WERI-Rb-1 (cell line): ENCODE data around the gene RGS6.

ENCODE experiments used
- DNase-seq: peaks from one replicate; pipeline ENCODE4 v3.0.0-alpha.2; 2020
- H3K27ac ChIP-seq: fragments of 250-450 bp; sonication (Bioruptor Pico); 2 replicates; pipeline ENCODE4 v1.5.1; 2020; ENCODE audit warnings: mild to moderate bottlenecking, moderate library complexity
- H3K27me3 ChIP-seq: fragments of 250-450 bp; sonication (Bioruptor Pico); 2 replicates; pipeline ENCODE4 v1.5.1; 2021; ENCODE audit warnings: mild to moderate bottlenecking, low read depth, moderate library complexity; ENCODE audit not compliant: insufficient read depth, severe bottlenecking
- H3K36me3 ChIP-seq: fragments of 250-450 bp; sonication (Bioruptor Pico); 2 replicates; pipeline ENCODE4 v1.5.1; 2020; ENCODE audit warnings: mild to moderate bottlenecking, moderate library complexity
- H3K4me3 ChIP-seq: 2 replicates; pipeline ENCODE4 v1.5.1; 2011; ENCODE audit warnings: low read depth, mild to moderate bottlenecking, control low read depth, low read length
- H3K9me3 ChIP-seq: fragments of 250-450 bp; sonication (Bioruptor Pico); 2 replicates; pipeline ENCODE4 v1.5.1; 2021; ENCODE audit warnings: mild to moderate bottlenecking, moderate library complexity; ENCODE audit not compliant: severe bottlenecking
- TF ChIP-seq, protein P1 (sequence below): IDR thresholded peaks from 2 replicates; pipeline ENCODE4 v1.5.1; 2011; ENCODE audit warnings: low read depth, mild to moderate bottlenecking, control low read depth, inconsistent platforms, low read length

Gene RGS6

DNA sequence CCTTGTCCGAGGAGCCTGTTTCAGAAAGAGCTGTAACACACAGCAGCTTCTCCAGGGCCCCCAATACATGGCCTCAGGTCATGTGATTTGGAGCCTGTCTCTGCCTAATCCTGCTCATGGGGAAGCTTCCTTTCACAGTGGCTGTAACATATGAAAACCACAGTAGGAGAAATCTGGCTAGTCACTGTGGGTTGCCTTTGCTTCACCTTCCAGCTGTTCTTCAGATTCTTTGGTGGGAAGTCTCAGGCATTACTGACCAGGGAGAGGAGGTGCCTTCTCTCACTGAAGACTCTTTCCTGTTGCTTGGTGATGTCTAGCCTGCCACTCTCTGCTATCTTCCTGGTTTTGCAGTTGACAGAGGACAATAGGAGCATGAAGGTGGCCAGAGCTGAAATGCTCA lies 611.1 kb downstream of the RGS6 start:
- DNase-seq: no peak
- Histone ChIP-seq H3K27ac (no peak overlapping the region), H3K4me3 (no peak overlapping the region), H3K9me3 (no peaks in the 10 kb centered on the region), H3K36me3 (no peaks in the 10 kb centered on the region), H3K27me3 (no peaks in the 10 kb centered on the region)
- TF ChIP-seq, protein P1, sequence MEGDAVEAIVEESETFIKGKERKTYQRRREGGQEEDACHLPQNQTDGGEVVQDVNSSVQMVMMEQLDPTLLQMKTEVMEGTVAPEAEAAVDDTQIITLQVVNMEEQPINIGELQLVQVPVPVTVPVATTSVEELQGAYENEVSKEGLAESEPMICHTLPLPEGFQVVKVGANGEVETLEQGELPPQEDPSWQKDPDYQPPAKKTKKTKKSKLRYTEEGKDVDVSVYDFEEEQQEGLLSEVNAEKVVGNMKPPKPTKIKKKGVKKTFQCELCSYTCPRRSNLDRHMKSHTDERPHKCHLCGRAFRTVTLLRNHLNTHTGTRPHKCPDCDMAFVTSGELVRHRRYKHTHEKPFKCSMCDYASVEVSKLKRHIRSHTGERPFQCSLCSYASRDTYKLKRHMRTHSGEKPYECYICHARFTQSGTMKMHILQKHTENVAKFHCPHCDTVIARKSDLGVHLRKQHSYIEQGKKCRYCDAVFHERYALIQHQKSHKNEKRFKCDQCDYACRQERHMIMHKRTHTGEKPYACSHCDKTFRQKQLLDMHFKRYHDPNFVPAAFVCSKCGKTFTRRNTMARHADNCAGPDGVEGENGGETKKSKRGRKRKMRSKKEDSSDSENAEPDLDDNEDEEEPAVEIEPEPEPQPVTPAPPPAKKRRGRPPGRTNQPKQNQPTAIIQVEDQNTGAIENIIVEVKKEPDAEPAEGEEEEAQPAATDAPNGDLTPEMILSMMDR: no peak

DNA sequence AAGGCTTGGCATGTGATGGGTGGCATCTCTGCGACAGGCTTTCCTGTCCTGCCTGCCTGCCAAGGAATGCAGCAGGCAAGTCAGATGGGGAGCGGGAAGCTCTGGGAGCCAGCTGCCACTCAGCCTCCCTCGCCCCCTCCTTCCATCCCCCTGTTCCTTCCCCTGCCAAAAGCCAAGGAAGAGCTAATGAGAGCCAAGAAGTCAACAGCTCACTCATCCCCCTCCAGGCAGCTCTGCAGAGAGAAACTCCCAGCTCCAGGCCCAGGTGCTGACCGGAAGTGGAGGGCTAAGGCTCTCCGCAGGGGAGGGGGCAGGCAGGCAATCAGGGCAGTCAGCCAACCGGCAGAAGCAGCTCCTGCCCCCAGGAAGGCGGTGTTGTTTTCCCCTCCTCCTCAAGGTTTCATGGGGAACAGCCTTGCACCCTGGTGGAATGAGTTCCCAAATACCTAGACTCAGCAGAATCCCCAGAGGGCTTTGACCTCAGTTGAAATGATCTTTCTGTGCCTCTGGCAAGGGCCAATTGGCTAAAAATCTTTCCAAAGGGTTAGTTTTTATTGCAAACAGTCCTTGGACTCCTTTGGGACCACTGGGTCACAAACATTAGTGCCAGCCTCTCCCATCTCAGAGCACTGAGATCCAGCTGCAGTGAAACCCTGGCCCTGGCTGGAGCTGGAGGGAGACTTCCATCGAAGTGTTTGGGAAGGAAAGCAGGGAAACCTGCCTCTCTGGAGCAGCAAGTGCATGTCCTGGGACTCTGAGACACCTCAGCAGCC lies 612.6 kb downstream of the RGS6 start:
- DNase-seq: no peak
- TF ChIP-seq, protein P1: no peak
- H3K27me3 ChIP-seq: no peaks in the 10 kb centered on the region
- H3K4me3 ChIP-seq: no peak overlapping the region
- H3K27ac ChIP-seq: no peak overlapping the region
- H3K9me3 ChIP-seq: no peaks in the 10 kb centered on the region
- H3K36me3 ChIP-seq: no peaks in the 10 kb centered on the region

DNA sequence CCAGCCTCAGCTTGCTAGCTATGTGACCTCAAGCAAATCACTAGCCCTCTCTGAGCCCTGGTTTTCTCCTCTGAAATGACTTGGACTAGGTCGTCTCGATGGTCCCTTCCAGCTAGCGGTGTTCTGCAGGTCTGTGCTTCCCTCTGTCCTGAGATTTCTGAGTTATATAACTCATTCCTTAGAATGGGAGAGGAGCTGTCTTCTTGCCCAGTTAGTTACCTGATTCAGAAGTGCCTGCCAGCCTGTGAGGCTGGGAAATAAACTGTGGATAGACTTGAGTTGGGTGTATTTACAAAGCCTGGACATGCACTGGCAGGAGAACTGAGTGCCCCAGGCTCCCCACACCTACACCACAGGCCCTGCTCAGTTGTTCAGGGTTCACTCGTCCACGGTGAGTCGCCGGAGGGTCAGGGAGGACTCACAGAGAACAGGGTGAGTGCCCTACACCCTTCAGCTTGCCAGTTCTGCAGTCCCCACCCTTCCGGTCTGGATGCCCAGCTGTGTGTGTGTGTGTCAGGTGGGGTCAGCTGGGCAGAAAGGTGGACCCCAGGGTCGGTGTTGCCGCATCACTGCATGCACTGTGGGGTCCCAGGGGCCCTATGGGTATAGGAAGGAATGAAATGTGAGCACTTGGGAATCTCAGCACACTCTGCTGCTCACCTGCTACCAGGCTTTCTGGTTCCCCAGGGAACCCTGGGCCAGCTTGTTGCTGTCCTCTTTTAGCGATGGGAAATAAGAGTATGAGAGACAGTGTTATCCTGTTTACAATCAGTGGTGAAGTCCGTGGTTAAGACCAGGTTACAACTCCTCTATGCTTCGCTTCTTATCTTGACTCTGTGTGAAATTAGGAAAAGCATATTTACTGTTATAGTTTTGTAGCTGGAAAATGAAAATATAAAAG lies 613.4 kb downstream of the RGS6 start:
- no peak for DNase-seq
- no peak overlapping the region for H3K4me3 ChIP-seq
- no peaks in the 10 kb centered on the region for H3K9me3 ChIP-seq
- TF ChIP-seq, protein P1: no peak
- H3K27me3 ChIP-seq: no peaks in the 10 kb centered on the region
- no peaks in the 10 kb centered on the region for H3K36me3 ChIP-seq
- no peak overlapping the region for H3K27ac ChIP-seq

DNA sequence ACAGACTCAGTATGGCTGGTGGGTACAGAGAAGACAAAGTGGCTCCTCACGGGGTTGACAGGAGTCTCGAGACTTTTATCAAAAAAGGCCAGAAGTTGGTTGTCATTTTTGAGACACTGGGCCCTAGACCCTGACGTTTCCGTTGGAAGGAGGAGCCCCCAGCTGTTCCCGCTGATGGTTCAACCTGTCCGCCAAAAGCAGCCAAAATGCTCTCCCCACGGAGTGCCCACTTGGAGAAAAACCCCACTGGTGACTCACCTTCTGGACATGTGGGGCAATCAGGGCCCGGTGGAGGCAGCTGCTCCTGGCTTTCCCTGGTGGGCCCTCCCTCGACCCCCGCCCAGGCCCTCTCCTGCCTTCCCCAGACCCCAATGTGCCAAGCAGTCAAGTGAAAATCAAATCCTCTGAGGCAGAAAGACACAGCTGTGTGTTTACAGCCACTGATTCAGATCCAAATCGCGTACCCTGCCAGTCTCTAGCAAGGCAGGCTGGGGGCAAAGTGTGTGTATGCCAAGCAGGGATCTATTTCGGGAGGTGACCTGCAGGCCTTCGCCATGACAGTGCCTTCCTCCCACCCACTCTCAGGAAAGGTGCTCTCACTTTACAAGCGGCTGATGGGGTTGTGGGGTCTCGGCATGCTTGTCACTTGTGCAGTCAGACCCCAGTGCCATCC lies 614.3 kb downstream of the RGS6 start:
- Histone ChIP-seq H3K27me3 (no peaks in the 10 kb centered on the region), H3K4me3 (no peak overlapping the region), H3K27ac (no peak overlapping the region), H3K9me3 (no peaks in the 10 kb centered on the region), H3K36me3 (no peaks in the 10 kb centered on the region)
- TF ChIP-seq, protein P1: no peak
- DNase-seq: no peak

DNA sequence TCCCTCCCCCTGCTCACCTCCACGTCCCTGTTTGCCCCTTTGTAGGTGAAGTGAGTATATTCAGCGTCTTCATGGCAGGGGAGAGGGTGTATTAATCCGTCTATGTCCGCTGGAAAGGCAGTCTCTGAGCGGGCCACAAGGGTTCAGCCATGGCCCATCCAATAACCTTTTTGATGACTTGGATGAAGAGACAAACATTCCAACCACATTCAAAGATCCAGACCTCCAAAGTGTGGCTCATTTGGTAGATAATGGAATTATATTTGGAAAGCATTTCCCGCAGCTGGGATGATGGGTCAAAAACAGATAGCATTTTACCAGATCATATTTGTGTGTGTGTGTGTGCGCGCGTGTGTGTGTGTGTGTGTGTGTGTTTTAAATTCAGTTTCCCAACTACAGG lies 615.8 kb downstream of the RGS6 start:
- H3K27me3 ChIP-seq: no peaks in the 10 kb centered on the region
- no peaks in the 10 kb centered on the region for H3K9me3 ChIP-seq
- peak; percentile 22 for DNase-seq
- no peak overlapping the region for H3K27ac ChIP-seq
- TF ChIP-seq, protein P1: 0 out of 2 replicates have a peak, but pooled peaks have one; percentile 31
- no peaks in the 10 kb centered on the region for H3K36me3 ChIP-seq
- H3K4me3 ChIP-seq: no peak overlapping the region
